Stimulated activated naive CD8-positive, alpha-beta T cell treated with anti-CD3 and anti-CD28 coated beads, Interleukin-15, Interleukin-2, amounts not matched to agents 100 ng/mL and 50 ng/mL, for 24 hours (primary cell): ENCODE results near the gene KIAA1671.

Experiments used
- H3K27ac Mint-ChIP-seq: one replicate; pipeline ENCODE4 v1.8.0; 2021; ENCODE audit warnings: mild to moderate bottlenecking, mixed read lengths
- H3K27me3 Mint-ChIP-seq: one replicate; pipeline ENCODE4 v1.8.0; 2021; ENCODE audit warnings: mixed read lengths
- H3K36me3 Mint-ChIP-seq: one replicate; pipeline ENCODE4 v1.8.0; 2021; ENCODE audit warnings: low read depth, mixed read lengths
- H3K4me1 Mint-ChIP-seq: one replicate; pipeline ENCODE4 v1.8.0; 2021; ENCODE audit warnings: low read depth, mixed read lengths
- H3K4me3 Mint-ChIP-seq: one replicate; pipeline ENCODE4 v1.8.0; 2021; ENCODE audit warnings: mild to moderate bottlenecking, mixed read lengths
- H3K9me3 Mint-ChIP-seq: one replicate; pipeline ENCODE4 v1.8.0; 2021; ENCODE audit warnings: mixed read lengths

KIAA1671 gene

GRCh38 chr22:24982301-24983056 lies 30.0 kb downstream of the KIAA1671 start:
- H3K27me3 Mint-ChIP-seq: peaks cover 7% of the 10 kb centered on the region
- H3K9me3 Mint-ChIP-seq: no peaks in the 10 kb centered on the region
- H3K36me3 Mint-ChIP-seq: no peaks in the 10 kb centered on the region
- H3K4me1 Mint-ChIP-seq: peaks cover 5% of the 10 kb centered on the region
- no peak overlapping the region for H3K27ac Mint-ChIP-seq
- no peak overlapping the region for H3K4me3 Mint-ChIP-seq

- H3K4me3 Mint-ChIP-seq: no peak overlapping the region
- H3K36me3 Mint-ChIP-seq: no peaks in the 10 kb centered on the region
- H3K27me3 Mint-ChIP-seq: peaks cover 8% of the 10 kb centered on the region
- no peaks in the 10 kb centered on the region for H3K9me3 Mint-ChIP-seq
- no peak overlapping the region for H3K27ac Mint-ChIP-seq
- H3K4me1 Mint-ChIP-seq: peaks cover 5% of the 10 kb centered on the region
These were observed 30.6 kb downstream of the KIAA1671 start for GRCh38 chr22:24983151-24983550.

- no peaks in the 10 kb centered on the region for H3K36me3 Mint-ChIP-seq
- H3K9me3 Mint-ChIP-seq: no peaks in the 10 kb centered on the region
- H3K27ac Mint-ChIP-seq: no peak overlapping the region
- H3K4me3 Mint-ChIP-seq: no peak overlapping the region
- peaks cover 5% of the 10 kb centered on the region for H3K4me1 Mint-ChIP-seq
- H3K27me3 Mint-ChIP-seq: peaks cover 15% of the 10 kb centered on the region
These were observed 31.6 kb downstream of the KIAA1671 start for GRCh38 chr22:24984122-24984521.

GRCh38 chr22:24985826-24986214 lies 33.3 kb downstream of the KIAA1671 start:
- Mint-ChIP-seq H3K4me3 (no peak overlapping the region), H3K27me3 (peaks cover 22% of the 10 kb centered on the region), H3K9me3 (no peaks in the 10 kb centered on the region), H3K27ac (no peak overlapping the region), H3K36me3 (no peaks in the 10 kb centered on the region), H3K4me1 (peaks cover 5% of the 10 kb centered on the region)

GRCh38 chr22:24986816-24987215 lies 34.3 kb downstream of the KIAA1671 start:
- Mint-ChIP-seq H3K27me3 (peaks cover 22% of the 10 kb centered on the region), H3K4me3 (no peak overlapping the region), H3K9me3 (no peaks in the 10 kb centered on the region), H3K27ac (no peak overlapping the region), H3K4me1 (peaks cover 5% of the 10 kb centered on the region), H3K36me3 (no peaks in the 10 kb centered on the region)

- peaks cover 8% of the 10 kb centered on the region for H3K4me1 Mint-ChIP-seq
- no peaks in the 10 kb centered on the region for H3K9me3 Mint-ChIP-seq
- no peaks in the 10 kb centered on the region for H3K36me3 Mint-ChIP-seq
- H3K4me3 Mint-ChIP-seq: no peak overlapping the region
- H3K27ac Mint-ChIP-seq: no peak overlapping the region
- H3K27me3 Mint-ChIP-seq: peaks cover 32% of the 10 kb centered on the region
These were observed 36.6 kb downstream of the KIAA1671 start for GRCh38 chr22:24989135-24989534.

GRCh38 chr22:24989541-24989951 lies 37.0 kb downstream of the KIAA1671 start:
- Mint-ChIP-seq H3K4me3 (no peak overlapping the region), H3K27me3 (peaks cover 32% of the 10 kb centered on the region), H3K36me3 (no peaks in the 10 kb centered on the region), H3K4me1 (peaks cover 12% of the 10 kb centered on the region), H3K9me3 (no peaks in the 10 kb centered on the region), H3K27ac (no peak overlapping the region)

GRCh38 chr22:24990344-24990905 lies 37.9 kb downstream of the KIAA1671 start:
- Mint-ChIP-seq H3K4me3 (no peak overlapping the region), H3K4me1 (peaks cover 10% of the 10 kb centered on the region), H3K27me3 (peaks cover 30% of the 10 kb centered on the region), H3K36me3 (no peaks in the 10 kb centered on the region), H3K9me3 (no peaks in the 10 kb centered on the region), H3K27ac (no peak overlapping the region)

GRCh38 chr22:24992946-24993345 lies 40.4 kb downstream of the KIAA1671 start:
- H3K9me3 Mint-ChIP-seq: no peaks in the 10 kb centered on the region
- no peaks in the 10 kb centered on the region for H3K36me3 Mint-ChIP-seq
- H3K27me3 Mint-ChIP-seq: peaks cover 33% of the 10 kb centered on the region
- H3K27ac Mint-ChIP-seq: no peak overlapping the region
- no peak overlapping the region for H3K4me3 Mint-ChIP-seq
- peaks cover 7% of the 10 kb centered on the region for H3K4me1 Mint-ChIP-seq

GRCh38 chr22:24994070-24994763 lies 41.7 kb downstream of the KIAA1671 start:
- Mint-ChIP-seq H3K36me3 (no peaks in the 10 kb centered on the region), H3K4me1 (peaks cover 7% of the 10 kb centered on the region), H3K9me3 (no peaks in the 10 kb centered on the region), H3K4me3 (no peak overlapping the region), H3K27me3 (peaks cover 24% of the 10 kb centered on the region), H3K27ac (peak overlapping the region; percentile 59)

GRCh38 chr22:24995649-24996180 lies 43.2 kb downstream of the KIAA1671 start:
- Mint-ChIP-seq H3K36me3 (no peaks in the 10 kb centered on the region), H3K4me3 (no peak overlapping the region), H3K27me3 (peaks cover 18% of the 10 kb centered on the region), H3K9me3 (no peaks in the 10 kb centered on the region), H3K27ac (no peak overlapping the region), H3K4me1 (peaks cover 7% of the 10 kb centered on the region)

GRCh38 chr22:24996420-24996952 lies 44.0 kb downstream of the KIAA1671 start:
- Mint-ChIP-seq H3K4me1 (peaks cover 7% of the 10 kb centered on the region), H3K27ac (no peak overlapping the region), H3K9me3 (no peaks in the 10 kb centered on the region), H3K27me3 (peaks cover 18% of the 10 kb centered on the region), H3K4me3 (no peak overlapping the region), H3K36me3 (no peaks in the 10 kb centered on the region)

- Mint-ChIP-seq H3K4me1 (peaks cover 7% of the 10 kb centered on the region), H3K4me3 (no peak overlapping the region), H3K27me3 (peaks cover 16% of the 10 kb centered on the region), H3K36me3 (no peaks in the 10 kb centered on the region), H3K27ac (no peak overlapping the region), H3K9me3 (no peaks in the 10 kb centered on the region)
These were observed 44.5 kb downstream of the KIAA1671 start for GRCh38 chr22:24997023-24997422.

GRCh38 chr22:25000686-25001085 lies 48.2 kb downstream of the KIAA1671 start:
- Mint-ChIP-seq H3K9me3 (no peaks in the 10 kb centered on the region), H3K4me1 (peaks cover 3% of the 10 kb centered on the region), H3K27ac (no peak overlapping the region), H3K27me3 (peaks cover 8% of the 10 kb centered on the region), H3K36me3 (no peaks in the 10 kb centered on the region), H3K4me3 (no peak overlapping the region)
